ENCODE results near the gene NCF1.
"Not testable (repeated sequence)": the region's sequence is repeated elsewhere in the genome, so short reads cannot be mapped to it uniquely, and the experiment has no call there.

NCF1 gene

DNA sequence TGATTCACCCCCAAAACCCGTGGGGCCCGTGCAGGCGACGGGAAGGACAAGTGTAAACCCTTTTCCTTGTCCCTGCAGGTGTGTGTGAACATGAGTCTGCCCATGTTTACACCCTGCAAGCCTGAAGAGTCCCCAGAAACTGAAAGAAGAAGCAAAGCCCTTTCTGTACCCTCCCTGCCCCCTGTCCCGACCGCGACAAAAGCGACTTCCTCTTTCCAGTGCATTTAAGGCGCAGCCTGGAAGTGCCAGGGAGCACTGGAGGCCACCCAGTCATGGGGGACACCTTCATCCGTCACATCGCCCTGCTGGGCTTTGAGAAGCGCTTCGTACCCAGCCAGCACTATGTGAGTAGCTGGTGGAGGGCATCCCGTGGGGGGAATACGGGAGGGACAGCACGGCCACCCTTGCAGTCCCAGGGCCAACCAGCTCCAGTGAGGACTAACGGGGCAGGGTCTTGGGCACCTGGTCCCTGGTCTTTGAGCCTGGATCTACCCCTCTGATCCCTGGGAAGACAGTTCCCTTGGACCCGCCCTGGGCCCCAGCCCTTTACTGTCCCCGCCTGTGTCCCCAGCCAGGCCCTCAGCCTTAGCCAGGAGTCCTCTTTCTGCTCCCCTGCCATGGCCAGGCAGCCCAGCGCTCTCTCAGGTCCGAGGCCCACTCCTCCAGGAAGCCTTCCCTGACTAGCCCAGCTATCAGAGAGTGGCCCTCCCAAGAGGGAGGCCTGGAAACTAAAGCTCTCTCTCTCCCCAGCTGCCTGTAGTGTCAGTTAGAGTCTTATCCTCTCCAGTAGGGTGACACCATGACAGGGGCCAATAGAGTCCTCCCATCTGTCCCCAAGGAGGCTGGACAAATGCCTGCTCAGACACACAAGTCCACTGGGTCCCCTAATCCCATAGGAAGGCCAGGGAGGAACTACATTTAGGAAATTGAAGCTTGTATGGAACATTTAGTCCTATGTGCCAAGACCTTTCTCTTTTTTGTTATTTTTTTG is at the start of gene NCF1:
NCF1 (plus strand) TSS at position 252 of the 991 bp plus-strand sequence; CDS start at position 273, 21 bp downstream.
- not testable (repeated sequence) for DNase-seq

DNA sequence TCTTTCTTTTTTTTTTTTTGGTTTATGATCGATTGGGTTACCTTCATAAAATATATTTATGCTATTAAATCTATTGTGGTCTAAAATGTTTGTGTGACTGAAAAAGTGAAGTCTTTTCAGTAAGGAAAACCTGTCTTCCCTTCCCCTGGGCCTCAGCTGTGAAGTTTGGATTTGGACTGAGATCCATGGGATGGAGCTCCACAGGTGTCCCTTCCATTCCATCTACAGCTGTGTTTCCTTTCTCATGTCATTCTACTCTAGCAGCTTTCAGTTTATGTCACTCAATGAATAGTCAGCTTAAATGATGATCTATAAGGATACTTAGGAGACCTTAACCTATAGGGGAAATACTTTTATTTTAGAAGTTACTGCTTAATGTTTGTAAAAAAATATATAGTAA is 48.0 kb upstream of the NCF1 start:
- no peak for DNase-seq

DNA sequence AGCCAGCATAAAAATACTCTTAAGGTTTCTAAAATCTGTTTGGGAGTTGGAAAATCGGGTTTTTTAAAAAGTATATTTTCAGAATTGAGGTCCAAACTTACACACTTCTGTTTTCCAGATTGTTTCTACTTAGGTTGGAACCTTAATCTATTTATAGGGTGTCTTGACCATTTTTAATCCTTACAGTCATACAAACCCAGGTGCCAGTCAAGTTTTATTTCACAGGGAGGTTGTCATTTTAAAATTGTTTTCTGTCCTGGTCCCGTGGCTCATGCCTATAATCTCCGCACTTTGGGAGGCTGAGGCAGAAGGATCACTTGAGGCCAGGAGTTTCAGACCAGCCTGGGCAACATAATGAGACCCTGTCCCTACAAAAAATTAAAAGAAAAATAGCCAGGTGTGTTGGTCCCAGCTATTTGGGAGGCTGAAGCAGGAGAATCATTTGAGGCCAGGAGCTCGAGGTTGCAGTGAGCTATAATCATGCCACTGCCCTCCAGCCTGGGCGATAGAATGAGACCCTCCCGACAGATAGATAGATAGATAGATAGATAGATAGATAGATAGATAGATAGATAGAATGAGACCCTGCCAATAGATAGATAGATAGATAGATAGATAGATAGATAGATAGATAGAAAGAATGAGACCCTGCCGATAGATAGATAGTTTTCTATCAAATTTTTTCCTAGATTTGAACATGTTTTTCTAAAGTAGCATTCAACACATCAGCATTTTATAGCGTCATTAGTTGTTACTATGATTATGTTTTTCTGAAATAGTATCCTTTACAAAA is 47.3 kb upstream of the NCF1 start:
- no peak for DNase-seq

DNA sequence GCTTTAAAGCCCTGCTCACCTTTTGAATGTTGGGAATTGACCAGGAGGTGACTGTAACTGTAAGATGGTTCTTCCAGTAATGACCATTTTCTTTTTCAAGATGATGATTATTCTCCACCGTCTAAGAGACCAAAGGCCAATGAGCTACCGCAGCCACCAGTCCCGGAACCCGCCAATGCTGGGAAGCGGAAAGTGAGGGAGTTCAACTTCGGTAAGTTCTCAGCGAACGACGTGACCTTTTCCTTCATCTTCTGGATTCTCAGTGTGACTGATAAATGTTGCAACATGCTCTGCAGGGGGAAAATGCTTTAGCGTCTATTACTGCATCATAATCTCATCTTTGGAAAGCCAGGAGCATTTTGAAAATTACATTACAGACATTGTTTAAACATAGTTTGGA is 45.1 kb upstream of the NCF1 start:
- DNase-seq: not testable (repeated sequence)

DNA sequence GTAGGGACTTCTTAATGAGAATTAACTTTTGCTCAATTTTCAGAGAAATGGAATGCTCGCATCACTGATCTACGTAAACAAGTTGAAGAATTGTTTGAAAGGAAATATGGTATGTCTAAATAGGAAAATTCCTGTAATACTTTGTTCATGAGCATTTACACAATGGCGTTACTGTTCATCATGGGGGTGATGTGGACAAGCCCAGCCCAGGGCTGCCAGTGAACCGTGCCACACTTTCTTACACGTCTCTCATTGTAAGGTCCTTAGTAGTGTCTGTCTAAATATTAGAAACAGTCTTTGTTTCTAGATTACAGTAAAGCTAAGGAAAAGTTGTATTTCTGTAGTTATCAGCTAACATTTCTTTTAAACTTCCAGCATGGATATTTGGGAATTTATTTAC is 43.6 kb upstream of the NCF1 start:
- DNase-seq: not testable (repeated sequence)

DNA sequence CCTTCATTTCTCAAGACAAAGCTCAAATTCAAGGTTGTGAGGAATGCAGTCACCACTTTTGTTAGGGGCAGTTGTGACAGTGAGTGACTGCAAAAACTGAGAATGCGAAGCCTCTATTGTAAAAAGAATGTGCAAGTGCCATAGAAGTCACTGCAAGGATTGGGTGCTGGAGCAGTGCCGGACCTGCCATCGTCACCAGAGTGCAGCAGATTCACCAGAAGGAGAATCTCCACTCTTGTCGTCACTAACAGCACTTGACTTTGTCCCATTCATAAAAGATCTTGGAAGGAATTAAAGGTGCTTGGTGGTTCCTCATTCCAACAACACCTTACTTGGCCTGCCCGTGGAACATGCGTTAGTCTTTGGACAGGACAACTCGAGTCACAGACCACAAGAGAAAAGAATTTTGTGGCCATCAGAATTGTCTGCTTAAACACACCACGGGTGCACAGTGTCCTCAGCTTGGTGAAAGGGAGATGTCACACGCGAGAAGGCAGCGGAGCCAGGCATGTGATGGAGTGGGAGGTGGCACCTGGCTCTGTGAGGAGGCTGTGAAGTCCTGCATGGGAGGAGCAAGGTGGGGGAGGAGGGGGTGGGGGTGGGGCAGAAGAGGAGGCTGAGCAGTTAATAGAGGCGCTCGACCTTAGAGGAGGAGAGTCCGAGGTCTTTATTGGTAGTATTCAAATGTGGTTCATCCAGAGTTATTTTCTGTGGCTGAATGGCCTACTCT is 33.7 kb upstream of the NCF1 start:
- not testable (repeated sequence) for DNase-seq

DNA sequence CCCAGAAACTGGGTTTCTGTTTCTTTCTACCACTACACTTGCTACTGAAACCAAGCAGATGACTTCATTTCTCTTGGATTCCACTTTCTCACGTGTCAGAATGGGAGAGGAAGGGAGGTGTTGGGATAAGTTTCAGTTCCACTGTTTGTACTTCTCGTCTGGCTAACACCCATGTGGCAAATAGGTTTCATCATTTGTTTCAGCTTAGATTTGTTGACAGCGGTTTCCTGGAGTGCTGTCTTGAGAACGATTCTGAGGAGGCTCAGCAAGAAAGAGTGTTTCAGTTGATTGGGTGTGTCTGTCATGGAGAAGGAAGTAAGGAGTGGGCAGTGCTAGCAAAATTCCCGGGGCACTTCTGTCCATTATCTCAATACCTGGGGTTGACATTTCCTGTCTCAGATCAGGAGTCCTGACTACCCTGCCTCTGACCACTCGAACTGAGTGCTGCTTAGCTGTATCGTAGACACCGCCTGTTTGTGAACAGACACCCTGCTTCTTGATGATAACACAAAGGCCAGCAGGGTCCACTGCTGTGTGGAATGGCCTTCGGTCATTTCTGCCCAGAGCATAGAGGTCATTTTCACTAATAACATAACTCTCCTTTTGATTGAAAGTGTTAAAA is 29.8 kb upstream of the NCF1 start:
- not testable (repeated sequence) for DNase-seq

DNA sequence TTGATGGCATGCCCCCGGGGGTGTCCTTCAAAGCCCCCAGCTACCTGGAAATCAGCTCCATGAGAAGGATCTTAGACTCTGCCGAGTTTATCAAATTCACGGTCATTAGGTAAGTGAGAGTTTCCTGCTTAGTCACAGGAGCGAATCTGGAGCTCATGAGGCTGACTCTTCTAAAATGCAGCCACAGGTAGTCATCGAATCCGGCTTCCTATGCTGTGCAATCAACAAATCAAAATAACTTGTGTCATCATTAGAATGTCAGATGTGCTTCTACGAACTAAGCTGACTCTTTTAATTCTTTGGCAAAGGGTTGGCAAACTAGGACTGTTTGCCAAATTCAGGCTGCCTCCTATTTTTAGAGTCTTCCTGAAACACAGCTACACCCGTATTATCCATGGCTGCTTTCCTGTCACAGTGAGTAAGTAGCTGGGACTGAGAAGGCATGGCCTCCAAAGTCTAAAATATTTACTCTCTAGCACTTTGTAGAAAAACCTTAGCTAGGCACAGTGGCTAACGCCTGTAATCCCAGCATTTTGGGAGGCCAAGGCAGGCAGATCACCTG is 19.8 kb upstream of the NCF1 start:
- not testable (repeated sequence) for DNase-seq

DNA sequence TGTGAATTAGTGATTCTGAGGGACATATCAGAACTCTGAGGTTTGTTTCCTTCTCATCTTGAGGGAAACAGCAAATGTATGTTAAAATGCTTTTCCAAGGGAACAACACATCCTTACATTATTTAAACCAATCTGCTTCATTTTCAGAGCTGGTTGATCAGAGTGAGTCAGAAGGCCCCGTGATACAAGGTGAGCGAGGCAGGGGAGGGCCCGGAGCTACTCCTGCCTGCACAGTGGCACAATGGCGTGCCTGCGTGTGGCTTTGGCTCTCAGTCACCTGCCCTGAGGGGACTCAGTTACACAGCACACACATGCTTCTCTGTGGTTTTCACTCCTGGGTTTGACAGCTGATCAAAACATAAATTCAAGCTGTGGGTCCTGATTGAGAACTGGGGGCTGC is 17.1 kb upstream of the NCF1 start:
- not testable (repeated sequence) for DNase-seq

DNA sequence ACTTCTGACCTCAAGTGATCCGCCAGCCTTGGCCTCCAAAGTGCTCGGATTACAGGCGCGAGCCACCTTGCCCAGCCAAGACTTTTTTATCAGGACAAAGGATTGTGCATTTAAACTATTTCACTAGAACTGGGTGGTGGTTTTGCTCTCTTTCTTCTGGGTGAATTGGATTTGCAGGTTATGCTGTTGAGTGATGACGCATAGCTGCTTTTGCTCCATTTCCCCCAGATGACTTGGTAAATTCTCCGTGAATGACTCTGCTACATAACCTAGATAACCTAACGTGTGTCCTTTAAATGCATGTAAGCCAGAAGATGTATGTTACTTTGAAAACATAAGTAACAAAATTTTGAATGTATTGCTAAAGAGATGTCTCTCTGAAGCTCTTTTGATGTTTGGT is 15.5 kb upstream of the NCF1 start:
- DNase-seq: not testable (repeated sequence)

DNA sequence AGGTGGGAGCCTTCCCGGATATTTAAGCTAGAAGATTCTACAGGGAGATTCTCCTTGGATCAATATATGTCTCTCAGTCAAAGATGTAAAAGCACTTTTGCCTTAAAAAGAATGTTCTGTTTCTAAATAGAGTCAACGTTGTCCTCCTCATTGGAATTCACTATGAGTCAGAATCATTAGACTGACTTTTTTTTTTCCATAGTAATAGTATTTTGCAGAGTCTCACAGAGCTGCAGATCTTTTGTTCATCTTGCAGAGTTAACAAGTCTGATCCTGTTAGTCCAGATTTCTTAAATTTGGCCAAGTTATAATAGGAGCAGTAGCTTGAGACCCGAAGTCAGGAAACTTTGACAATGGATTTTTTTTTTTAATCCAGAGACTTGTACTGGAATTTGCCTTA is 14.8 kb upstream of the NCF1 start:
- DNase-seq: not testable (repeated sequence)

DNA sequence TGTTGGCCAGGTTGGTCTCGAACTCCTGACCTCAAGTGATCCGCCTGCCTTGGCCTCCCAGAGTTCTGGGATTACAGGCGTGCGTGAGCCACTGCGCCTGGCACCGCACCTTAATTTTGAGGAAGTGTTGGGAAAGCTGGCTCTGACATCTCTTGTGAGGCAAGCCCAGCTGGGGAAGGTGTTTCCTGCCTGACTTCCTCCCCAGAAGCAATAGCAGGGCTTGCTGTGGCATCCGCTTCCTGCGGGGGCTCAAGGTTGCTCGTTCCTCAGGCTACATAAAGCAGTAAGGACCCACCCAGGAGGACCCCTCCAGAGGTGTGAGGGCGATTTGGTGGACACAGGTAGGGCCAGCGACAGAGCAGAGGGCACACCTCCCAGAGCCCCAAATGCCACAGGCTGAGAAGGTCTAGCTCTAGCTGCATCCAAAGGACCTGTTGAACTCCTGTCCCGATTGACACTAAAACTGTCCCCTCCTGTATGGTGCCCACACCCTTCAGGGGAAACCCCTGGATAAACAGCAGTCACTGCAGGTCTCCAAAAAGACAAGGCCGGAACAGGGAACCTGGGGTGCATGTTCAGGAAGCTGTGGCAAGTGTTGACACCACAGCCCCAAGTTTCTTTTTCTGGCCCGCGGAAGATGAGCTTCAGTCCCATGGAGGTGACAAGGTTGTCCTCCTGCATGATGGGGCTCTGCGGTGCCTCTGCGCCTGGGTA is 8.4 kb upstream of the NCF1 start:
- not testable (repeated sequence) for DNase-seq

DNA sequence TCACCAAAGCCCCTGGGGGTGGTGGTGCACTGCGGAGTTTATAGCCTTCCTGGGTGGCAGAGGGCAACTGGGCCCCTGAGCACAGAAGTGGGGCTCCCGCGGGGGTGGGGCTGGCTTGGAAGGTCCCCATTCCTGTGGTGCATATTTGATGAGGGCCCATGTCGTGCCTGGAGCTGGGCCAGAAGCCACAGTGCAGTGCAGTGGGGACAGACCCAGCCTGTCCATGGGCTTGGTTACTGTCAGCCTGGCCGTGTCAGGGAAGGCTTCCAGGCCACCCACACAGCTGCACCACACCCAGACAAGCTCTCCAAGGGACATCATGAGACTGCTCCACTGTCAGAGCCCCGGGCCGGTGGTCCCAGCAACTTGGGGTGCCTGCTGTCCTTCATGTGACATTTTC is 7.3 kb upstream of the NCF1 start:
- not testable (repeated sequence) for DNase-seq

DNA sequence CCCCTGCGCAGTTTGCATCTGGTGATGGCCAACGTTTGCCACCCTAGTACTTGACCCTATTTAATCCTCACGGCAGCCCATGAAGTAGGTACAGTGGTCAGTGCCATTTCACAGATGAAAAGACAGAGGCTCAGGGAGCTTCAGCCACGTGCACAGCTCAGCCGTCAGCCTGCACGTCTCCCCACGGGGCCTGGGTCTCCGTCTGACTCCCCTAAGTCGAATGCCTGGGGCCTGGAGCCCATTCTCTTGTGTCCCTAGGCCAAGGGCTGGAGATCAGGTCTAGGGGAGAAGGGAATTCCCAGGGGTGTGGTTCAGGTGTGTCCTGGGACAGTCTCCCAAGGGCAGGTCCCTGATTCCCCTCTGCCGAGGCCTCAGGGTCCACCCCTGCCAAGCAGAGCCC is 6.8 kb upstream of the NCF1 start:
- not testable (repeated sequence) for DNase-seq

DNA sequence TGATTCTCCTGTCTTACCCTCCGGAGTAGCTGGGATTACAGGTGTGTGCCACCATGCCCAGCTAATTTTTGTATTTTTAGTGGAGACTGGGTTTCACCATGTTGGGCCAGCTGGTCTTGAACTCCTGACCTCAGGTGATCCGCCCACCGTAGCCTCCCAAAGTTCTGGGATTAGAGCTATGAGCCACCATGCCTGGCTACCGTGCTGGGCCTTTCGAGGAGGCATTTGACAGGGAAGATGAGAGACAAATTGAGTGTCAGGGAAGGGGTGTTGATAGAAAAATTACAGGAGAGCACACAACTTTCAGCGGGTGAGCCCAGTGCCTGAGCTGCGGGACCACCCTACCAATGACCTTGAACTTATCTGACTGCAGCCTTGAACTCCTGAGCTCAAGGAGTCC is 3.7 kb upstream of the NCF1 start:
- DNase-seq: not testable (repeated sequence)

DNA sequence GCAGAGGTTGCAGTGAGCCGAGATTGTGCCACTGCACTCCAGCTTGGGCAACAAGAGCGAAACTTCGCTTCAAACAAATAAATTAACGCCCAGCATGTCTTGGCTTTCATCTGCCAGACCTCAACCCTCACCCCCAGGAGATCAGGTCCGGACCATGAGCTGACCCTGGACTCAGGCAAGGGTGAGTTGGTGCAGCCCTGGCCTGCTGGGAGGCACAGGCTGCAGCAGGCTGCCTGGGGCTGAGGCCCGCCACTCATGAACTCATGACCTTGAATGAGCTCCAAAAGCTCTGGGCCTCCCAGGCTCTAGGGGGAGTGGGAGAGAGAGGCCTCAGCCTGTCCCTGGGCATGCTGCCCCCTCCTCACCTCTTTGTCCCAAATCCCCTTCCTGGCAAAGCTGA is 1.7 kb upstream of the NCF1 start:
- DNase-seq: not testable (repeated sequence)

DNA sequence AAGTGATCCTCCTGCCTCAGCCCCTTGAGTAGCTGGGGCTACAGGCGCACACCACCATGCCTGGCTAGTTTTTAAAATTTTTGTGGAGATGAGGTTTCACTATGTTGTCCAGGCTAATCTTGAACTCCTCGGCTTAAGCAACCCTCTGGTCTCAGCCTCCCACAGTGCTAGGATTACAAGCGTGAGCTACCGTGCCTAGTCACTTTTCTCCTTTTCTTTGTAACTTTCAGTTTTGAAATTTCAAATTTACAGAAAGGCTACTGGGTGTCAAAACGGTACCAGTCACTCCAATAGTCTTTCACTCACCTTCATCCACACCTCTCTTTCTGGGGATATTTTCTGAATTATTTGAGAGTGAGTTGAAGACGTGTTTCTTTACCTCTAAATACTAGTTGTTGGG is 1.3 kb downstream of the NCF1 start:
- DNase-seq: not testable (repeated sequence)

DNA sequence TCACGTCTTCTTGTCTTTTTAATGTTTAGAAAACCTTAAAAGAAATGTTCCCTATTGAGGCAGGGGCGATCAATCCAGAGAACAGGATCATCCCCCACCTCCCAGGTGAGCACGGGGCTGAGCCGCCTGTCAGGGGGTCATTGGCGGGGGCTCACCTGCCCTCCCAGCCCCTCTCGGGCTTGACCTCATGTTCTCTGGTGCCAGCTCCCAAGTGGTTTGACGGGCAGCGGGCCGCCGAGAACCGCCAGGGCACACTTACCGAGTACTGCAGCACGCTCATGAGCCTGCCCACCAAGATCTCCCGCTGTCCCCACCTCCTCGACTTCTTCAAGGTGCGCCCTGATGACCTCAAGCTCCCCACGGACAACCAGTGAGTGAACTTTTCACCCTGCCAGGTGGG is 5.2 kb downstream of the NCF1 start:
- not testable (repeated sequence) for DNase-seq

DNA sequence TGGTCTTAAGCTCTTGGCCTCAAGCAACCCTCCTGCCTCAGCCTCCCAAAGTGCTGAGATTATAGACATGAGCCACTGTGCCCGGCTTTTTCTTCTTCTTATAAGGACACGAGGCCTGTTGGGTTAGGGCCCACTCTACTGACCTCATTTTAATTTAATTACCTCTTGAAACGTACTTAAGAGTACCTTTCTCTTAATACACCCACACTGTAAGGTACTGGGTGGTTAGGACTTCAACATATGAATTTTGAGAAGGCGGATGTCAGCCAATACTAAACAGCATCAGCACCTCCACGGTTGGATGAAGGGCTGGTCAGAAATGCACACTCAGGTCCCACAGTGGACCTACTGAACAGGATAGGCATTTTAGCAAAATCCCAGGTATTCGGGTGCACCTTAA is 7.9 kb downstream of the NCF1 start:
- not testable (repeated sequence) for DNase-seq

DNA sequence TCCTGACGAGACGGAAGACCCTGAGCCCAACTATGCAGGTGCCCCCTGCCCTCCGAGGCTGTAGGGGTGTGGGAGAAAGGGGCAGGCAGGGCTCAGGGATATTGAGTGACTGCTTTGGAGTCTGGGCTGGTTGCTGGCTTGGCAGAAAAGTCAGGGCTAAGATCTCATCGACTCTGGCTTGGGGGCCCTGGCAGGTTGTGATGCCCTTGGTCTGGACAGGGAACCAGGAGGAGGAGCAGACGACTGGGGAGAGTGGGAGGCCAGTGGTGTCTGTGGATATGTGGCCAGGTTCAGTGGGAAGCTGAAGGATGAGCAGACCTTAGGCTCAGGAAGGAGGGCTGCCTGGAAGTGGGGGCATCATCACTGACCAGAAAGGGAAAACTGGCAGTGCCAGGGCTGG is 9.8 kb downstream of the NCF1 start:
- not testable (repeated sequence) for DNase-seq

DNA sequence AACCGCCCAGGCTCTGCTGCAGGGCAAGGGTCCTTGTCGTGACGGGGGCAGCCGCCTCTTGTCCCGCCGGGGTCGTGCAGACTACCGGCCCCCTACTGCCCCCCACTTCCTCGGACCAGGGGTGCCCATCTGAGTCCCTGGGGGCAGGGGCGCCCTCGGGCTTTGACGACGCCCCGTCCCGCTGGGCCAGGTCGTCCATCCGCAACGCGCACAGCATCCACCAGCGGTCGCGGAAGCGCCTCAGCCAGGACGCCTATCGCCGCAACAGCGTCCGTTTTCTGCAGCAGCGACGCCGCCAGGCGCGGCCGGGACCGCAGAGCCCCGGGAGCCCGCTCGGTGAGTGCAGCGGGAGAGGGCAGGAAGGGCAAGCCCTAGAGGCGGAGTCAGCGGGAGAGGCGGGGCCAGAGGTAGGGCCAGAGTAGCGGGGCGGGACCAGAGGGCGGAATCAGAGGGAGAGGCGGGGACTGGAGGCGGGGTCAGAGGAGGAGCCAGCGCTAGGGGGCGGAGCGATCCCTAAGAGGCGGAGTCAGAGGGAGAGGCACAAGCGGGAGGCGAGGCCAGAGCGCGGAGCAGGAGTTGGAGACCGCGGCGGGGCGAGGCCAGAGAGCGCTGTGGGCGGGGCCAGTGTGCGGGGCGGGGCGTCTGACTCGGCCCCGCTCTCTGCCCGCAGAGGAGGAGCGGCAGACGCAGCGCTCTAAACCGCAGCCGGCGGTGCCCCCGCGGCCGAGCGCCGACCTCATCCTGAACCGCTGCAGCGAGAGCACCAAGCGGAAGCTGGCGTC is 14.7 kb downstream of the NCF1 start:
- peak; percentile 96 for DNase-seq

Data from activated CD4-positive, alpha-beta T cell treated with anti-CD3 and anti-CD28 coated beads for 48 hours (primary cell).